ENCODE results near the gene RIPOR2.
"Not testable (repeated sequence)": the region's sequence is repeated elsewhere in the genome, so short reads cannot be mapped to it uniquely, and the experiment has no call there.

Gene RIPOR2

GRCh38 chr6:24951811-24952299 lies 16.1 kb upstream of the RIPOR2 start:
- DNase-seq (ENCODE audit: low read depth in 2 of 2) = no peak

GRCh38 chr6:24950218-24950941 lies 14.6 kb upstream of the RIPOR2 start:
- no peak for DNase-seq (ENCODE audit: low read depth in 2 of 2)

GRCh38 chr6:24949020-24949569 lies 13.3 kb upstream of the RIPOR2 start:
- no peak for DNase-seq (ENCODE audit: low read depth in 2 of 2)

GRCh38 chr6:24948261-24948660 lies 12.5 kb upstream of the RIPOR2 start:
- DNase-seq (ENCODE audit: low read depth in 2 of 2) = not testable (repeated sequence)

GRCh38 chr6:24947636-24948035 lies 11.9 kb upstream of the RIPOR2 start:
- DNase-seq (ENCODE audit: low read depth in 2 of 2) = no peak

- DNase-seq (ENCODE audit: low read depth in 2 of 2) = no peak
Observed at GRCh38 chr6:24945054-24945453, 9.3 kb upstream of the RIPOR2 start.

GRCh38 chr6:24943774-24944173 lies 8.0 kb upstream of the RIPOR2 start:
- DNase-seq (ENCODE audit: low read depth in 2 of 2) = no peak

- DNase-seq (ENCODE audit: low read depth in 2 of 2) = no peak
Observed at GRCh38 chr6:24940311-24940917, 4.7 kb upstream of the RIPOR2 start.

GRCh38 chr6:24936641-24937317 lies 1.0 kb upstream of the RIPOR2 start:
- DNase-seq (ENCODE audit: low read depth in 2 of 2) = no peak

- DNase-seq (ENCODE audit: low read depth in 2 of 2) = no peak
Observed at GRCh38 chr6:24933868-24934401, 1.8 kb downstream of the RIPOR2 start.

- no peak for DNase-seq (ENCODE audit: low read depth in 2 of 2)
Observed at GRCh38 chr6:24933266-24933665, 2.5 kb downstream of the RIPOR2 start.

GRCh38 chr6:24932832-24933231 lies 2.9 kb downstream of the RIPOR2 start:
- no peak for DNase-seq (ENCODE audit: low read depth in 2 of 2)

- DNase-seq (ENCODE audit: low read depth in 2 of 2) = no peak
Observed at GRCh38 chr6:24931718-24932691, 3.8 kb downstream of the RIPOR2 start.

- DNase-seq (ENCODE audit: low read depth in 2 of 2) = no peak
Observed at GRCh38 chr6:24931296-24931695, 4.5 kb downstream of the RIPOR2 start.

GRCh38 chr6:24930431-24930871 lies 5.3 kb downstream of the RIPOR2 start:
- DNase-seq (ENCODE audit: low read depth in 2 of 2) = no peak

GRCh38 chr6:24929242-24929641 lies 6.5 kb downstream of the RIPOR2 start:
- DNase-seq (ENCODE audit: low read depth in 2 of 2) = no peak

GRCh38 chr6:24927985-24928745 lies 7.6 kb downstream of the RIPOR2 start:
- DNase-seq (ENCODE audit: low read depth in 2 of 2) = no peak

GRCh38 chr6:24927277-24927955 lies 8.3 kb downstream of the RIPOR2 start:
- peak in 1 of 2 experiments; percentile 47 for DNase-seq (ENCODE audit: low read depth in 2 of 2)

- not testable (repeated sequence) for DNase-seq (ENCODE audit: low read depth in 2 of 2)
Observed at GRCh38 chr6:24926647-24927046, 9.1 kb downstream of the RIPOR2 start.

GRCh38 chr6:24926192-24926591 lies 9.6 kb downstream of the RIPOR2 start:
- DNase-seq (ENCODE audit: low read depth in 2 of 2) = no peak
